DOHH2 (cell line): ENCODE measurements around the gene ST3GAL3.

Source experiments
- H3F3A ChIP-seq: fragments of 200-600 bp; sonication (generic), shearing (Covaris generic); 2 replicates; pipeline ENCODE4 v1.6.0; 2016; ENCODE audit warnings: antibody characterized with exemption, mild to moderate bottlenecking; ENCODE audit not compliant: control insufficient read depth, insufficient read depth
- H3K27ac ChIP-seq: fragments of 200-600 bp; sonication (generic); 2 replicates; pipeline ENCODE4 v1.5.1; 2014; ENCODE audit warnings: low read depth, mild to moderate bottlenecking, low read length, moderate library complexity
- H3K27me3 ChIP-seq: fragments of 200-600 bp; sonication (generic); 2 replicates; pipeline ENCODE4 v1.6.1; 2014; ENCODE audit warnings: mild to moderate bottlenecking, low read length, mixed read lengths; ENCODE audit not compliant: control insufficient read depth
- H3K36me3 ChIP-seq: fragments of 200-600 bp; sonication (generic); 2 replicates; pipeline ENCODE4 v1.6.1; 2014; ENCODE audit warnings: mild to moderate bottlenecking, low read length, moderate library complexity, mixed read lengths; ENCODE audit not compliant: control insufficient read depth
- H3K4me1 ChIP-seq: fragments of 200-600 bp; sonication (generic); 2 replicates; pipeline ENCODE4 v1.6.1; 2014; ENCODE audit warnings: mild to moderate bottlenecking, low read length, mixed read lengths; ENCODE audit not compliant: control insufficient read depth
- H3K4me2 ChIP-seq: fragments of 200-600 bp; sonication (generic); 2 replicates; pipeline ENCODE4 v1.6.0; 2014; ENCODE audit warnings: mild to moderate bottlenecking, low read length, moderate library complexity
- H3K4me3 ChIP-seq: fragments of 200-600 bp; sonication (generic); 2 replicates; pipeline ENCODE4 v1.5.1; 2014; ENCODE audit warnings: mild to moderate bottlenecking, low read length, mixed read lengths
- H3K79me2 ChIP-seq: fragments of 200-600 bp; sonication (generic); 2 replicates; pipeline ENCODE4 v1.6.1; 2014; ENCODE audit warnings: mild to moderate bottlenecking, low read length, mixed read lengths; ENCODE audit not compliant: control insufficient read depth
- H3K9me2 ChIP-seq: fragments of 200-600 bp; sonication (generic); replicated peaks from 2 replicates; pipeline ENCODE4 v1.6.1; 2014; ENCODE audit warnings: mild to moderate bottlenecking, low read length, mixed read lengths; ENCODE audit not compliant: control insufficient read depth
- H3K9me3 ChIP-seq: fragments of 200-600 bp; sonication (generic); 2 replicates; pipeline ENCODE4 v1.6.1; 2014; ENCODE audit warnings: antibody characterized with exemption, low read length, mixed read lengths; ENCODE audit not compliant: control insufficient read depth, insufficient read depth
- H4K20me1 ChIP-seq: fragments of 200-600 bp; sonication (generic); 2 replicates; pipeline ENCODE4 v1.6.0; 2014; ENCODE audit warnings: low read depth, mild to moderate bottlenecking, antibody characterized with exemption, low read length, moderate library complexity; ENCODE audit not compliant: control insufficient read depth, insufficient read depth
- EZH2phosphoT487 ChIP-seq: fragments of 200-600 bp; sonication (generic); IDR thresholded peaks from 2 replicates; pipeline ENCODE4 v1.6.1; 2017; ENCODE audit warnings: borderline replicate concordance, mild to moderate bottlenecking, antibody characterized with exemption, low read length, moderate library complexity, mixed read lengths
- TF ChIP-seq, protein P1 (sequence below): fragments of 200-600 bp; sonication (generic); IDR thresholded peaks from one replicate; pipeline ENCODE4 v1.5.1; 2014; ENCODE audit warnings: antibody characterized with exemption, mild to moderate bottlenecking, low read depth, low read length; ENCODE audit not compliant: poor library complexity, severe bottlenecking

Gene ST3GAL3

GRCh38 chr1:43974443-43975248, 267.3 kb downstream of the ST3GAL3 start, which contains the start of gene ATP6V0B:
TSS of gene ATP6V0B (plus strand) at chr1:43974960. CDS start at chr1:43975041, 81 bp downstream.
- TF ChIP-seq, protein P1, sequence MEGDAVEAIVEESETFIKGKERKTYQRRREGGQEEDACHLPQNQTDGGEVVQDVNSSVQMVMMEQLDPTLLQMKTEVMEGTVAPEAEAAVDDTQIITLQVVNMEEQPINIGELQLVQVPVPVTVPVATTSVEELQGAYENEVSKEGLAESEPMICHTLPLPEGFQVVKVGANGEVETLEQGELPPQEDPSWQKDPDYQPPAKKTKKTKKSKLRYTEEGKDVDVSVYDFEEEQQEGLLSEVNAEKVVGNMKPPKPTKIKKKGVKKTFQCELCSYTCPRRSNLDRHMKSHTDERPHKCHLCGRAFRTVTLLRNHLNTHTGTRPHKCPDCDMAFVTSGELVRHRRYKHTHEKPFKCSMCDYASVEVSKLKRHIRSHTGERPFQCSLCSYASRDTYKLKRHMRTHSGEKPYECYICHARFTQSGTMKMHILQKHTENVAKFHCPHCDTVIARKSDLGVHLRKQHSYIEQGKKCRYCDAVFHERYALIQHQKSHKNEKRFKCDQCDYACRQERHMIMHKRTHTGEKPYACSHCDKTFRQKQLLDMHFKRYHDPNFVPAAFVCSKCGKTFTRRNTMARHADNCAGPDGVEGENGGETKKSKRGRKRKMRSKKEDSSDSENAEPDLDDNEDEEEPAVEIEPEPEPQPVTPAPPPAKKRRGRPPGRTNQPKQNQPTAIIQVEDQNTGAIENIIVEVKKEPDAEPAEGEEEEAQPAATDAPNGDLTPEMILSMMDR = peak; percentile 5
- TF ChIP-seq EZH2phosphoT487 = no peak
- Histone ChIP-seq H3K27ac (peak within 1 kb of the TSS; percentile 65), H3K4me3 (peak within 1 kb of the TSS; percentile 86), H3K9me2 (no peaks in the 10 kb centered on the region), H3K79me2 (peaks cover 62% of the 10 kb centered on the region), H3K4me1 (peaks cover 53% of the 10 kb centered on the region), H4K20me1 (peaks cover 10% of the 10 kb centered on the region; the same call in 1 of the 2 replicates), H3K9me3 (no peaks in the 10 kb centered on the region), H3K36me3 (peaks cover 71% of the 10 kb centered on the region), H3F3A (peaks cover 20% of the 10 kb centered on the region), H3K4me2 (peak within 1 kb of the TSS; percentile 78), H3K27me3 (no peaks in the 10 kb centered on the region)

GRCh38 chr1:43975249-43975961, 268.1 kb downstream of the ST3GAL3 start:
- Histone ChIP-seq H3K36me3 (peaks cover 73% of the 10 kb centered on the region), H3K27me3 (no peaks in the 10 kb centered on the region), H3F3A (peaks cover 20% of the 10 kb centered on the region), H3K79me2 (peaks cover 63% of the 10 kb centered on the region), H3K9me3 (no peaks in the 10 kb centered on the region), H3K27ac (peak overlapping the region; percentile 65), H3K4me1 (peaks cover 61% of the 10 kb centered on the region), H4K20me1 (peaks cover 10% of the 10 kb centered on the region; the same call in 1 of the 2 replicates), H3K9me2 (no peaks in the 10 kb centered on the region), H3K4me3 (peak overlapping the region; percentile 86), H3K4me2 (peak overlapping the region; percentile 78)
- TF ChIP-seq, protein P1 = no peak
- no peak for TF ChIP-seq EZH2phosphoT487

- Histone ChIP-seq H3K4me3 (peak overlapping the region; percentile 86), H3K36me3 (peaks cover 70% of the 10 kb centered on the region), H4K20me1 (peaks cover 10% of the 10 kb centered on the region; the same call in 1 of the 2 replicates), H3F3A (peaks cover 20% of the 10 kb centered on the region), H3K27me3 (no peaks in the 10 kb centered on the region), H3K9me2 (no peaks in the 10 kb centered on the region), H3K9me3 (no peaks in the 10 kb centered on the region), H3K4me2 (peak overlapping the region; percentile 78), H3K27ac (peak overlapping the region; percentile 65; the same call in 1 of the 2 replicates), H3K79me2 (peaks cover 63% of the 10 kb centered on the region), H3K4me1 (peaks cover 60% of the 10 kb centered on the region)
- TF ChIP-seq EZH2phosphoT487 = no peak
- TF ChIP-seq, protein P1 = no peak
Observed at GRCh38 chr1:43976045-43976444, 268.7 kb downstream of the ST3GAL3 start.
